ENCODE data around the gene ZNF555.

DNA sequence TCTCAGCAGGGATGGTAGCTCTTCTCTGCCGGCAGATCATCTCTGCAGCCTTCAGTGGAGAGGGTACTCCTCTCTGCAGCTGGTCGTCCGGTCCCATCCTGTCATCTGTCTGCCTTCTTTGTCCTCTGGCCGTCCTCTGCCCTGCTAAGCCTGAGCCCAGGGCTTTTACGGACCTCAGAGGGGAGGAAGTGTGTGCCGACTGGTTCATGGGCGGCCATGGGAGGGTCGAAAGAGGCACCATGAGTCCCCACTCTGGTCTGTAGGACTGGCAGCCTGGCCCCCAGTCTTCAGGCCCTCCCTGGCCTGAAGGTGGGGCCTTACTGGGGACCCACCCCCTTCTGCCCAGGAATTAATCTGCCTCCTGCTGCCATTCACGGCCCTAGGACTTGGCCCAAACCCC, 17.6 kb upstream of the ZNF555 start:
- TF ChIP-seq, protein P1, sequence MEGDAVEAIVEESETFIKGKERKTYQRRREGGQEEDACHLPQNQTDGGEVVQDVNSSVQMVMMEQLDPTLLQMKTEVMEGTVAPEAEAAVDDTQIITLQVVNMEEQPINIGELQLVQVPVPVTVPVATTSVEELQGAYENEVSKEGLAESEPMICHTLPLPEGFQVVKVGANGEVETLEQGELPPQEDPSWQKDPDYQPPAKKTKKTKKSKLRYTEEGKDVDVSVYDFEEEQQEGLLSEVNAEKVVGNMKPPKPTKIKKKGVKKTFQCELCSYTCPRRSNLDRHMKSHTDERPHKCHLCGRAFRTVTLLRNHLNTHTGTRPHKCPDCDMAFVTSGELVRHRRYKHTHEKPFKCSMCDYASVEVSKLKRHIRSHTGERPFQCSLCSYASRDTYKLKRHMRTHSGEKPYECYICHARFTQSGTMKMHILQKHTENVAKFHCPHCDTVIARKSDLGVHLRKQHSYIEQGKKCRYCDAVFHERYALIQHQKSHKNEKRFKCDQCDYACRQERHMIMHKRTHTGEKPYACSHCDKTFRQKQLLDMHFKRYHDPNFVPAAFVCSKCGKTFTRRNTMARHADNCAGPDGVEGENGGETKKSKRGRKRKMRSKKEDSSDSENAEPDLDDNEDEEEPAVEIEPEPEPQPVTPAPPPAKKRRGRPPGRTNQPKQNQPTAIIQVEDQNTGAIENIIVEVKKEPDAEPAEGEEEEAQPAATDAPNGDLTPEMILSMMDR (IDR thresholded peaks at IDR 0.05), result no peak
- TF ChIP-seq POLR2A (IDR thresholded peaks at IDR 0.05), result no peak

Measured in uterus (tissue), 2 donors.